NCI-H1694 treated with DMSO at 0.1 percent for 48 hours (cell line): ENCODE measurements around the gene CRYBB1.
A peak's percentile ranks its signal among the peaks of the same experiment; 100 is the strongest.

Experiments used
- DNase-seq: peaks from one replicate; lab custom pipeline; 2025; lab: John Stamatoyannopoulos, UW

Gene CRYBB1

DNA sequence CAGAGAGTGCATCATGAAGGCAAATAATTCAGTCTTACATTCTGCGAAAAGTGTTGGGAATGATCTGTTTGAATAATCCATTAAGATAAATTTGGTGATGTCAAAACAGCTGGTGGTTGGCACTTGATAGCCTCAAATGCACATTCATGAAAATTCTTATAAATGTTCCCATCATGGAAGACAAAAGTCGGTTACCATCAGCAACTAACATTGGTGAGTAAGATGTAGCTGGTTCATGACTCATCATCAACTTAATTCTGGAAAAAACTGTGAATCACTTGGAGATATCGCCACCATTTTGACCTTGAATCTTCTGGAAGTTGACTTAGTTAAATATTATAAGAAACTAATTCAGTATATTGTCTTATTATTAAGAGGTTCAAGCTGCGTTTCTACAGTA, 11.2 kb downstream of the CRYBB1 start:
- DNase-seq: no peak

- no peak for DNase-seq
These were observed 13.5 kb downstream of the CRYBB1 start for GRCh38 chr22:26604368-26604767.

GRCh38 chr22:26602127-26602526, 15.7 kb downstream of the CRYBB1 start:
- DNase-seq: no peak

DNA sequence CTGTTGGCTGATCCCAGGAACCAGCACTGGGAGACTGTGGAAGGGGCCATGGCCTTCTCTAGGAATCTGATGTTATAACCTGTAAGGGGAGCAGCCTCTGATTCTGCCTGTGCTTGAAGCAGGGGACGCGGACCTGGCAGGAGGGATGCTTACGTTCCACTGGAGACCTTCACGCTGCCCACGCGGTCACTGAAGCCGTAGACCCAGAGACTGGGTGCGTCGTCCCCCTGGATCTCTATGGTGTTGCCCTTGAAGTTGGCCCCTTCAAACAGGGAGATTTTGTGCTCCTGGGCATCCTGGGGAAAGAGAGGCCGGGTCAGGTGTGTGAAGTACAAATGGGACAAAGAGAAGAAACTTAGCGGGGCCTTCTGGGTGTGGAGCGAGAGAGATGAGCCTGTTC, 16.1 kb downstream of the CRYBB1 start:
- no peak for DNase-seq

GRCh38 chr22:26599505-26599904, 18.3 kb downstream of the CRYBB1 start:
- no peak for DNase-seq

GRCh38 chr22:26597480-26597879, 20.3 kb downstream of the CRYBB1 start:
- DNase-seq: no peak

GRCh38 chr22:26597026-26597425, 20.8 kb downstream of the CRYBB1 start:
- no peak for DNase-seq

- no peak for DNase-seq
These were observed 24.1 kb downstream of the CRYBB1 start for GRCh38 chr22:26593763-26594162.

GRCh38 chr22:26592421-26592891, 25.4 kb downstream of the CRYBB1 start:
- no peak for DNase-seq

GRCh38 chr22:26589845-26590736, 27.7 kb downstream of the CRYBB1 start, which contains the start of gene TPST2:
Gene TPST2 (minus strand): TSS chr22:26590132. CDS start chr22:26541630, 48,502 bp downstream.
- DNase-seq: peak; percentile 27

GRCh38 chr22:26589367-26589844, 28.4 kb downstream of the CRYBB1 start:
- DNase-seq: no peak

DNA sequence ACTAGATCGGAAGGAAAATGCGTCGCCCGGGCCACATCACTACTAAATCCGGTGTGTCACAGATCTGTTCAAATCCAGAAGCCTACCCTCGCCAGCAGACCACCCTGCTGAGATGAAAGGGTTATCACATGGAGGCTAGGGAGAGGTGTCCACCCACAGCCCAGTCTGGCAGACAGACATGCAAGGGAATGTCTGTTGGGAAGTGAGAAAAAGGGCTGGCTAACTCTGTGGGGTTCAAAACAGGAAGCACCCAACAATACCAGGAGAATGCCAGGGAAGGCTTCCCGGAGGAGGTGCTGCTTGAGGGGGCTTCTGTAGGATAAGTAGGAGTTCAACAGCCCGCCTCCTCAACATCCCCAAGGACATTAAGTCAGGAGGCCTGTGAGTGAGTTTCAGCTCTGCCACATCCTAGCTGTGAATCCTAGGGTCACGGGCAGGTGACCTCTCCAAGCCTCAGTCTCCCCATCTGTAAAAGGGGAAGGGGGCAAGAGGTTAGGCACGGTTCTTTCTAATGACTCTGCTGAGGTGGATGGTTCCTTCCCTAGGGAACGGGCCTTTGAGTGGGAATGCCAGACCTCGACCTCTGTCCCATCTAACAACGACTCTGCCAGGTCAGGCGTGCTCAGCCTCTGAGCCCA, 29.0 kb downstream of the CRYBB1 start:
- DNase-seq: no peak

DNA sequence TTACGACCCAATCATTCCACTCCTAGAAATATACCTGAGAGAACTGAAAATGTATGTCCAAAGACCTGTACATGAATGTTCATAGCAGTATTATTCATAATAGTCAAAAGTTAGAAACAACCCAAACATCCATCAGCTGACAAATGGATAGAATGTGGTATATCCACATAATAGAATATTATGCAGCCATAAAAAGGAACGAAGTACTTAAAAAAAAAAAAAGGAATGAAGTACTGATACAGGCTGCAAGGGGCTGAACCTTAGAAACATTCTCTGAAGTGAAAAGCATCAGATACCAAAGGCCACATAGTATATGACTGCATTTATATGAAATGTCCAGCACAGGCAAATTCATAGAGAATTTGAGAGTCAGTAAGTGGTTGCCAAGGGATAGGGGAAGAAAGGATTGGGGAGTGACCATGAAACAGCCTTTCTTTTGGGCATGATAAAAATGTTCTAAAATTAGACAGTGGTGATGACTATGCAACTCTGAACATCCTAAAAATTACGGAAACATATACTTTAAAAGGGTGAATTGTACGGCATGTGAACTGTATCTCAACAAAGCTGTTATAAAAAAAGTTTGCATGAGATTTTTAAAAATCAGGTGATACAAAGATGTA, 29.7 kb downstream of the CRYBB1 start:
- DNase-seq: no peak

GRCh38 chr22:26586556-26587325, 31.1 kb downstream of the CRYBB1 start:
- no peak for DNase-seq

DNA sequence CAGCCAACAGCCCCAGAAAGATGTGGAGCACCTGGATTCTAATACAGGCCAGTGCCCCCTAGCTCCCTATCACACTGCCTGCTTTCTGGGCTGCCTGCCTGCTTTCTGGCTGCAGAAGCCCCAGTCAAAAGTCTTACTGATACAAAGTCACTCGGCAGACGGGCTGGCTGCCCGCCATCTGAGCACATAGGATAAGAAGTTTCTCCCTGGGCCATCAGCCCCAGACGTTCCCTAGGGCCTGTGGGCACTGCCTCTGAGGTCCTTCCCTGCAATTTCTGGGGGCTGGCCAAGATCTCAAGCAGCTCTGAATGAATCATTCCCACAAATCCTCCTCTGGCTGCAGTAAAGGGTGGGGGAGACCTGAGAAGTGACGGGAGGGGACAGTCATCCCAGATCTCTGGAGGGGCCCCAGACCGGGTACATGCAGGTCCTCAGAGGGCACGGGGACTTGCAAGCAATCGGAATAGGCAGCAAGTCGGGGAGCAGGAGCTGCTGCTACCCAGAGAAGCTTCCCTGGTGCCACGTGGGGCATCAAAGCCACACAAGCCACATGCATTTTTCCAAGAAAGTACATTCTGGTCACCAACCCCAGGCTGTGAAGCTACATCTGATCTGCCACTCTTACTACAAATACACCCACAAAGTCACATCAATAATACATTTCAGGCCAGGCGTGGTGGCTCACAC, 32.6 kb downstream of the CRYBB1 start:
- no peak for DNase-seq

DNA sequence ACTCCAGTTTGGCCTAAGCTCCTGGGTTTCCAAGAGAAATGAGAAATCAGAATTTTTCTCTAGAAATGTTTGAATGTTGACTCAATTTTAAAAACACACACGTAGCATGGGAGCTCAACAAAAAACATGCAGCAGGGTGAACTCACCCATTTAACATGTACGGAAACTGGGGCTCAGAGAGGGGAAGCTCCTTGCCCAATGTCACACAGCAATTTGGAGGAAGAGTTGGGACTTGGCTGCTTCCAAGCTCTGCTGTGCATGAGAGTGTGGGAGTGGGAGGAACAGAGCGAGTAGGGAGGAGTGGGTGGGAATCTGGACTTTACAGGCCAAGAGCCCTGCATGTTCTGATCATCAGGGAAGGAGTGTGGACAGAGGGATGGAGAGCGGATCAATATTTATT, 33.8 kb downstream of the CRYBB1 start:
- no peak for DNase-seq

- DNase-seq: no peak
These were observed 36.1 kb downstream of the CRYBB1 start for GRCh38 chr22:26581633-26582168.

GRCh38 chr22:26581026-26581425, 36.8 kb downstream of the CRYBB1 start:
- no peak for DNase-seq

DNA sequence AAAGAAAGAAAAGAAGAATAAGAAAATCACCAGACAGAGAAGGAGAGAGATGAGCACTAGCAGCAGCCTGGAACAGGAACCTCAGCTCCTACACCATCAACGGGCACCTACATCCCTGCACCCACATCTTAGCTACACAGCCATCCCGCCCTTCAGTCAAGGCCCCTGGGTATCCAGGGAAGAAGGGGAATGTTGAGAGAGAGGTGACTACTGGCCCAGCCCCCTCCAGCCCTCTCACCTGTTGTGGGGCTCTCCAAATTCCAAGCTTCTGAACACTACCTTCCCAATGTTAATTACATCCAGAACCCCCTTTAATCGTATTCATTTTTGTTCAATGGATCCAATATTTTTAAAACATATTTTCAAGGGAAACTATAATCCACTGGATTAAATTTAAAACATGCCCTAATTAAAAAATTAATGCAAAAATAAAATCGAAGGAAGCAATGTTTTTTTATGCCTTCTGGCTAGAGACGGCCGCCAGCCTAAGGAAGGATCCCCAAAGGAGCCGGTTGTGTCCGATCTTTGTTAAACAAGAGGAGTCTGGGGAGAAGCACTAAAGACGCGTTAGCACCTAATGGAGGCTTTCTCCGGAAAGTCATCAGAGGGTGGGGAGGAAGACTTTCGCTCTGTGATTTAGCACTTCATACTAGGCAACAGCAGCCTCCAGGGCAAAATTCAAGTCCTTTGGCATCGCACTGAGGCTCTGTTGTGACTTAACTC, 37.4 kb downstream of the CRYBB1 start:
- no peak for DNase-seq

GRCh38 chr22:26579331-26579886, 38.4 kb downstream of the CRYBB1 start:
- no peak for DNase-seq
